C4-2B (cell line): ENCODE measurements around the gene PCED1B.

Source experiments
- ZFX ChIP-seq: fragments of 450-650 bp; IDR thresholded peaks from 2 replicates; pipeline ENCODE4 v1.6.1; 2017
- TF ChIP-seq, protein P1 (sequence below): fragments of 450-650 bp; conservative IDR thresholded peaks from 2 replicates; pipeline ENCODE4 v1.5.1; 2017; ENCODE audit warnings: mild to moderate bottlenecking

DNA sequence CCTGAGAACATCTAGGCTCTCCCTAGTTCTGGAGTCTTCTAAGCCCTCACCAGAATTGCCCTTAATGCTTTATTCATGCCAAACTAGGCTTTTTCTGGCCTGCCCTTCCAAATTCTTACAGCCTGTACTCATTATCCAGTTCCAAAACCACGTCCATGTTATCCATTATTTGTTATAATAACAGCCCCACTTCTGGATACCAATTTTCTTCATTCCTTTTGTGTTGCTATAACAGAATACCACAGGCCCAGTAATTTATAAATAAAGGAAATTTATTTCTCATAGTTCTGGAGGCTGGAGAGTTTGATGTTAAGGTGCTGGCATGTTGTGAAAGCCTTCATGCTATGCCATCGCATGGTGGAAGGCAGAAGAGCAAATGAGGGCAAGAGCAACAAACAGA lies 68.3 kb downstream of the PCED1B start:
- TF ChIP-seq, protein P1, sequence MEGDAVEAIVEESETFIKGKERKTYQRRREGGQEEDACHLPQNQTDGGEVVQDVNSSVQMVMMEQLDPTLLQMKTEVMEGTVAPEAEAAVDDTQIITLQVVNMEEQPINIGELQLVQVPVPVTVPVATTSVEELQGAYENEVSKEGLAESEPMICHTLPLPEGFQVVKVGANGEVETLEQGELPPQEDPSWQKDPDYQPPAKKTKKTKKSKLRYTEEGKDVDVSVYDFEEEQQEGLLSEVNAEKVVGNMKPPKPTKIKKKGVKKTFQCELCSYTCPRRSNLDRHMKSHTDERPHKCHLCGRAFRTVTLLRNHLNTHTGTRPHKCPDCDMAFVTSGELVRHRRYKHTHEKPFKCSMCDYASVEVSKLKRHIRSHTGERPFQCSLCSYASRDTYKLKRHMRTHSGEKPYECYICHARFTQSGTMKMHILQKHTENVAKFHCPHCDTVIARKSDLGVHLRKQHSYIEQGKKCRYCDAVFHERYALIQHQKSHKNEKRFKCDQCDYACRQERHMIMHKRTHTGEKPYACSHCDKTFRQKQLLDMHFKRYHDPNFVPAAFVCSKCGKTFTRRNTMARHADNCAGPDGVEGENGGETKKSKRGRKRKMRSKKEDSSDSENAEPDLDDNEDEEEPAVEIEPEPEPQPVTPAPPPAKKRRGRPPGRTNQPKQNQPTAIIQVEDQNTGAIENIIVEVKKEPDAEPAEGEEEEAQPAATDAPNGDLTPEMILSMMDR = no peak
- no peak for TF ChIP-seq ZFX
